H1 (cell line): ENCODE results near the gene CACNA1F. TPM values are rescaled to one million over a fixed set of nuclear protein-coding genes. Genes with fewer than 3 reads are reported as not detected.

Experiments
- CTCF ChIA-PET: fragments of 300-600 bp; sonication (Branson Sonifier 250); formaldehyde crosslinking; loops from one replicate; lab custom pipeline; 2021; ENCODE audit not compliant: partially characterized antibody; lab: Charles Lee
- POLR2A ChIA-PET: fragments of 300-600 bp; sonication (Branson Sonifier 250); formaldehyde crosslinking; loops from one replicate; lab custom pipeline; 2021; ENCODE audit warnings: inconsistent platforms; ENCODE audit not compliant: partially characterized antibody; lab: Charles Lee
- DNase-seq, 2 experiments: peaks; one replicate each; pipeline versions ENCODE4 v3.0.0 to v3.0.0-alpha.2; 2010 to 2022; ENCODE audit warnings: low spot score in 2 of 2, low read depth in 1 of 2, mixed read lengths in 1 of 2
- FAIRE-seq: peaks from 2 replicates; lab custom pipeline; 2011; peaks lifted over from hg19 to GRCh38; lab: Jason Lieb, UNC
- H2AFZ ChIP-seq: 2 replicates; pipeline ENCODE4 v1.8.1; 2012; ENCODE audit warnings: low read length, inconsistent platforms
- H2AK5ac ChIP-seq: 2 replicates; pipeline ENCODE4 v1.6.1; 2013; ENCODE audit warnings: low read depth, low read length
- H2BK120ac ChIP-seq: replicated peaks from 2 replicates; pipeline ENCODE3; 2013; ENCODE audit warnings: low read depth, low read length, inconsistent platforms
- H2BK12ac ChIP-seq: 2 replicates; pipeline ENCODE4 v1.6.1; 2013; ENCODE audit warnings: low read depth, low read length
- H2BK15ac ChIP-seq: 2 replicates; pipeline ENCODE4 v1.6.1; 2013; ENCODE audit warnings: low read length
- H2BK20ac ChIP-seq: 2 replicates; pipeline ENCODE4 v1.6.1; 2013; ENCODE audit warnings: low read length
- H2BK5ac ChIP-seq: 2 replicates; pipeline ENCODE4 v1.6.1; 2013; ENCODE audit warnings: low read depth, low read length
- H3K14ac ChIP-seq: 2 replicates; pipeline ENCODE4 v1.6.1; 2013; ENCODE audit warnings: inconsistent platforms; ENCODE audit not compliant: insufficient read length
- H3K18ac ChIP-seq: 2 replicates; pipeline ENCODE4 v1.6.1; 2013; ENCODE audit warnings: low read length; ENCODE audit errors: extremely low read depth
- H3K23ac ChIP-seq: 2 replicates; pipeline ENCODE4 v1.6.1; 2013; ENCODE audit warnings: inconsistent platforms; ENCODE audit not compliant: insufficient read length
- H3K23me2 ChIP-seq: 2 replicates; pipeline ENCODE4 v1.6.1; 2013; ENCODE audit warnings: low read depth, low read length
- H3K27ac ChIP-seq: 2 replicates; pipeline ENCODE4 v1.6.1; 2011; ENCODE audit warnings: low read depth, low read length, inconsistent platforms
- H3K27me3 ChIP-seq, 4 experiments: replicated peaks in 1 of 4; 1 replicate in 1 of 4; 2 replicates in 3 of 4; pipeline versions ENCODE4 v1.6.1 to v1.8.1; 2011 to 2013; ENCODE audit warnings: low read length in 3 of 4, mild to moderate bottlenecking in 3 of 4, inconsistent platforms in 2 of 4, mixed read lengths in 2 of 4, moderate library complexity in 1 of 4; ENCODE audit not compliant: control insufficient read depth in 3 of 4, insufficient read depth in 3 of 4; ENCODE audit errors: extremely low read depth in 1 of 4
- H3K36me3 ChIP-seq, 4 experiments: 2 replicates each; pipeline versions ENCODE4 v1.6.1 to v1.8.1; 2011 to 2013; ENCODE audit warnings: mild to moderate bottlenecking in 4 of 4, low read length in 3 of 4, moderate library complexity in 2 of 4, control low read depth in 1 of 4, inconsistent platforms in 1 of 4; ENCODE audit not compliant: insufficient read depth in 4 of 4, control insufficient read depth in 2 of 4
- H3K4ac ChIP-seq: replicated peaks from 2 replicates; pipeline ENCODE3; 2013; ENCODE audit warnings: low read length, low read depth, mixed read lengths, inconsistent platforms; ENCODE audit not compliant: insufficient read length
- H3K4me1 ChIP-seq, 4 experiments: replicated peaks in 1 of 4; 1 replicate in 1 of 4; 2 replicates in 3 of 4; pipeline versions ENCODE4 v1.6.1 to v1.8.1; 2011 to 2013; ENCODE audit warnings: low read length in 3 of 4, inconsistent platforms in 2 of 4, mixed read lengths in 1 of 4; ENCODE audit not compliant: insufficient read depth in 4 of 4, control insufficient read depth in 3 of 4
- H3K4me2 ChIP-seq, 2 experiments: 2 replicates each; pipeline versions ENCODE4 v1.6.1 to v1.8.1; 2011 to 2013; ENCODE audit warnings: low read depth in 2 of 2, low read length in 2 of 2, control low read depth in 1 of 2, inconsistent platforms in 1 of 2, mild to moderate bottlenecking in 1 of 2; ENCODE audit not compliant: insufficient read depth in 1 of 2
- H3K4me3 ChIP-seq, 4 experiments: fragments of 200-600, 300-600 bp in 1 of 4; sonication (generic), shearing (Covaris generic), sonication (Bioruptor Twin) in 1 of 4; 2 replicates each; pipeline versions ENCODE4 v1.5.1 to v1.8.1; 2011 to 2016; ENCODE audit warnings: low read length in 4 of 4, low read depth in 3 of 4, control low read depth in 2 of 4, inconsistent platforms in 2 of 4, mild to moderate bottlenecking in 2 of 4, mixed read lengths in 1 of 4, moderate library complexity in 1 of 4; ENCODE audit not compliant: insufficient read depth in 2 of 4; ENCODE audit errors: extremely low read depth in 1 of 4
- H3K56ac ChIP-seq: replicated peaks from 2 replicates; pipeline ENCODE3; 2013; ENCODE audit warnings: low read depth, mild to moderate bottlenecking, mixed read lengths, low read length, inconsistent platforms; ENCODE audit not compliant: insufficient read length
- H3K79me1 ChIP-seq: 2 replicates; pipeline ENCODE4 v1.6.1; 2013; ENCODE audit warnings: low read depth, low read length, control low read depth
- H3K79me2 ChIP-seq, 2 experiments: 2 replicates each; pipeline versions ENCODE4 v1.6.1 to v1.8.1; 2012 to 2013; ENCODE audit warnings: low read length in 2 of 2, mild to moderate bottlenecking in 2 of 2, inconsistent platforms in 1 of 2; ENCODE audit not compliant: insufficient read depth in 2 of 2, control insufficient read depth in 1 of 2
- H3K9ac ChIP-seq, 4 experiments: replicated peaks in 1 of 4; 1 replicate in 1 of 4; 2 replicates in 3 of 4; pipeline versions ENCODE4 v1.6.1 to v1.8.1; 2011 to 2013; ENCODE audit warnings: low read depth in 3 of 4, low read length in 3 of 4, control low read depth in 2 of 4, mild to moderate bottlenecking in 2 of 4, moderate library complexity in 2 of 4, inconsistent platforms in 1 of 4; ENCODE audit errors: extremely low read depth in 1 of 4
- H3K9me3 ChIP-seq, 2 experiments: 2 replicates each; pipeline versions ENCODE4 v1.6.1 to v1.8.1; 2012 to 2013; ENCODE audit warnings: mild to moderate bottlenecking in 2 of 2, moderate library complexity in 2 of 2, control low read depth in 1 of 2, inconsistent platforms in 1 of 2, low read depth in 1 of 2, low read length in 1 of 2, mixed read lengths in 1 of 2; ENCODE audit not compliant: insufficient read depth in 2 of 2
- H4K20me1 ChIP-seq, 2 experiments: replicated peaks in 1 of 2; 2 replicates each; pipeline versions ENCODE3 to v1.8.1; 2011 to 2013; ENCODE audit warnings: inconsistent platforms in 2 of 2, low read length in 2 of 2, mild to moderate bottlenecking in 1 of 2; ENCODE audit not compliant: insufficient read depth in 2 of 2, control insufficient read depth in 1 of 2
- H4K5ac ChIP-seq: 2 replicates; pipeline ENCODE4 v1.6.1; 2013; ENCODE audit warnings: low read length, low read depth, mixed read lengths, inconsistent platforms; ENCODE audit not compliant: insufficient read length
- H4K8ac ChIP-seq: 2 replicates; pipeline ENCODE4 v1.8.0; 2013; ENCODE audit warnings: mild to moderate bottlenecking, moderate library complexity, low read length, inconsistent platforms; ENCODE audit not compliant: insufficient read depth; ENCODE audit errors: extremely low read depth
- H4K91ac ChIP-seq: replicated peaks from 2 replicates; pipeline ENCODE3; 2013; ENCODE audit warnings: low read length, mixed read lengths, inconsistent platforms; ENCODE audit not compliant: insufficient read length
- JUND ChIP-seq: IDR thresholded peaks from 2 replicates; pipeline ENCODE4 v1.6.1; 2011; ENCODE audit warnings: mild to moderate bottlenecking, improper control_type of control experiment, low read length
- POU5F1 ChIP-seq: IDR thresholded peaks from 2 replicates; pipeline ENCODE4 v1.6.1; 2011; ENCODE audit warnings: low read depth, mild to moderate bottlenecking, low read length, moderate library complexity
- TAF7 ChIP-seq: optimal IDR thresholded peaks from 2 replicates; pipeline ENCODE3; 2011; ENCODE audit warnings: low read depth, mild to moderate bottlenecking, inconsistent platforms, low read length, moderate library complexity, borderline replicate concordance
- whole genome bisulfite sequencing, 2 experiments: shearing (Covaris generic) in 1 of 2; methylation state at CpG; one replicate each; pipeline versions ENCODE4 v1.1.6 to v1.1.7; 2013 to 2015; ENCODE audit warnings: low lambda C conversion rate in 2 of 2, mixed read lengths in 2 of 2, inconsistent platforms in 1 of 2, low coverage in 1 of 2, missing lambda C conversion rate in 1 of 2; ENCODE audit not compliant: insufficient replicate concordance in 2 of 2, insufficient coverage in 1 of 2, insufficient read length in 1 of 2; ENCODE audit errors: extremely low coverage in 1 of 2, missing lambda C conversion rate in 1 of 2; 5-methylcytosine and 5-hydroxymethylcytosine counted together
- polyA plus RNA-seq, 7 experiments: library from polyadenylated mRNA; depleted of rRNA in 3 of 7; stranded (reverse) in 5 of 7; unstranded in 2 of 7; fragments of >200 nt in 5 of 7; fragments of 200-250 nt in 2 of 7; gene quantifications; 1 replicate in 5 of 7; 2 replicates in 1 of 7; 4 replicates in 1 of 7; pipeline versions ENCODE4 v1.2.1 to v1.2.3, GENCODE V29; 2011 to 2013; ENCODE audit warnings: missing spikeins in 2 of 7, mixed read lengths in 2 of 7
- total RNA-seq: library from RNA; stranded (reverse); fragmentation: NEBNext Ultra II Directional; extraction: Animal tissue kit (Norgen Biotek cat#: 25700); gene quantifications from 2 replicates; pipeline ENCODE4 v1.2.1, GENCODE V29; 2021

Gene CACNA1F
- total and polyA plus RNA-seq, 2 of the 8 experiments (the other 6 are each of a cell fraction or from before 2014, with no cell fraction given), result 0.59 to 0.84 TPM

- ChIA-PET CTCF (interaction anchor here (2.2 kb wide), 1 partner anchor 67 kb away, joined by 6 read pairs; no protein-coding TSS in a partner anchor), POLR2A (interaction anchor here (0.7 to 2.1 kb wide), 5 partner anchors 9 to 74 kb away, joined by 3 to 7 read pairs (median 3); no protein-coding TSS in a partner anchor)
- 92% methylated on average over 4 of the region's 5 CpGs; no CpG with 5 or more reads in 1 of the 2 experiments for WGBS, 2 experiments
- no peaks in the 10 kb centered on the region for H3K79me2 ChIP-seq
- H3K4me2 ChIP-seq, result no peak overlapping the region
- no peak overlapping the region for H3K4ac ChIP-seq
- H2BK5ac ChIP-seq, result no peak overlapping the region
- no peak overlapping the region for H2BK15ac ChIP-seq
- TF ChIP-seq POU5F1 (no peak), TAF7 (no peak), JUND (no peak)
- TF ChIP-seq, all 59 proteins: peak for 0
- H3K23ac ChIP-seq, result no peak overlapping the region
- H4K5ac ChIP-seq, result no peak overlapping the region
- H3K9me3 ChIP-seq, result no peaks in the 10 kb centered on the region
- no peak overlapping the region for H4K8ac ChIP-seq
- no peak overlapping the region for H4K91ac ChIP-seq
- H3K23me2 ChIP-seq, result no peaks in the 10 kb centered on the region
- H3K9ac ChIP-seq, result no peak overlapping the region
- DNase-seq (no peak), FAIRE-seq (no peak)
- H2AFZ ChIP-seq, result no peak overlapping the region
- no peak overlapping the region for H2BK12ac ChIP-seq
- no peak overlapping the region for H3K27ac ChIP-seq
- H2AK5ac ChIP-seq, result no peak overlapping the region
- no peak overlapping the region for H3K14ac ChIP-seq
- H3K4me3 ChIP-seq, result no peak overlapping the region
- no peaks in the 10 kb centered on the region for H3K27me3 ChIP-seq
- no peaks in the 10 kb centered on the region; a peak in 1 of 7 replicates for H3K4me1 ChIP-seq
- no peak overlapping the region for H3K18ac ChIP-seq
- no peaks in the 10 kb centered on the region for H3K36me3 ChIP-seq
- H3K56ac ChIP-seq, result no peak overlapping the region
- H2BK20ac ChIP-seq, result no peak overlapping the region
- H4K20me1 ChIP-seq, result no peaks in the 10 kb centered on the region
- H2BK120ac ChIP-seq, result no peak overlapping the region
- H3K79me1 ChIP-seq, result no peaks in the 10 kb centered on the region
Measured at GRCh38 chrX:49258749-49259124, 25.6 kb upstream of the CACNA1F start.
